ENCODE measurements around the gene DAZAP1.

The DAZAP1 gene

GRCh38 chr19:1373042-1373533, 34.3 kb upstream of the DAZAP1 start:
- H3K27ac ChIP-seq: peak overlapping the region in 1 of 2 donors; percentile 54
- DNase-seq (ENCODE audit: low spot score): no peak
- TF ChIP-seq, protein P1, sequence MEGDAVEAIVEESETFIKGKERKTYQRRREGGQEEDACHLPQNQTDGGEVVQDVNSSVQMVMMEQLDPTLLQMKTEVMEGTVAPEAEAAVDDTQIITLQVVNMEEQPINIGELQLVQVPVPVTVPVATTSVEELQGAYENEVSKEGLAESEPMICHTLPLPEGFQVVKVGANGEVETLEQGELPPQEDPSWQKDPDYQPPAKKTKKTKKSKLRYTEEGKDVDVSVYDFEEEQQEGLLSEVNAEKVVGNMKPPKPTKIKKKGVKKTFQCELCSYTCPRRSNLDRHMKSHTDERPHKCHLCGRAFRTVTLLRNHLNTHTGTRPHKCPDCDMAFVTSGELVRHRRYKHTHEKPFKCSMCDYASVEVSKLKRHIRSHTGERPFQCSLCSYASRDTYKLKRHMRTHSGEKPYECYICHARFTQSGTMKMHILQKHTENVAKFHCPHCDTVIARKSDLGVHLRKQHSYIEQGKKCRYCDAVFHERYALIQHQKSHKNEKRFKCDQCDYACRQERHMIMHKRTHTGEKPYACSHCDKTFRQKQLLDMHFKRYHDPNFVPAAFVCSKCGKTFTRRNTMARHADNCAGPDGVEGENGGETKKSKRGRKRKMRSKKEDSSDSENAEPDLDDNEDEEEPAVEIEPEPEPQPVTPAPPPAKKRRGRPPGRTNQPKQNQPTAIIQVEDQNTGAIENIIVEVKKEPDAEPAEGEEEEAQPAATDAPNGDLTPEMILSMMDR (IDR thresholded peaks at IDR 0.05): no peak

DNA sequence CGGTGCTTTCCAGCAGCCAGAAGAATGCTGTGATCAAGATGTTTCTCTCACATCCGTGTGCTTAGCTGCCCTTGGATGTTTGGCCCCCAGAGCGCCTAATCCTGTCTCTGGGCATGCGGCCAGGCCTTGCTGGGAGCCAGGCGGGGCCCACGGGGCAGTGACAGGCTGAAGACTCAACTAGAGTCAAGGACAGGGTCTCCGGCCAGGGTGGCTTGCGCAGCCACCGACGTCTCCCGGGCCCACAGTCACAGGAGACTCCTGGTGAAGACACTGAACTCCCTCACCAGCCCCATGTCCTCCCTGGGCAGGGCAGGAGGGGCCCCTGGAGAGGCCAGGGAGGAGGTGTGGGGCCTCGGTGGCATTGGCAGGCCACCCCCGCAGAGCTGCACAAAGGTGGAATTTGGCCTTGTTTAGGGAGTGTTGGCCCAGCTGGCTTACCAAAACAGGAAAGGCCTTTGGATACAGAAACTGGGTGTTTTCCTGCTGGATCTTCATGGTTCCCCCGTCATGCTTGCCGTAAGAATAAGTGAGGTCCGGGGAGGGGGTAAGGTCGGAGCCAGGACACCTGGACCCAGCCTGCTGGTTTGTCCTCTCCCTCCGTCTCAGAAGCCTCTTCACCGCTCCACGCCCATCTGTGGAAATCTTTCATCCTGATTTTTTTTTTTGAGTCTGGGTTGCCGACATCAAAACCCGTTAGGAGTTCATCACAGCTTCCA, 33.7 kb upstream of the DAZAP1 start:
- DNase-seq (ENCODE audit: low spot score): no peak
- H3K27ac ChIP-seq: peak overlapping the region in 1 of 2 donors; percentile 54
- TF ChIP-seq, protein P1 (IDR thresholded peaks at IDR 0.05): no peak
- H3K4me3 ChIP-seq: no peak overlapping the region

More at GRCh38 chr19:1373042-1373533, 34.3 kb upstream of the DAZAP1 start:
- H3K4me3 ChIP-seq: no peak overlapping the region

DNA sequence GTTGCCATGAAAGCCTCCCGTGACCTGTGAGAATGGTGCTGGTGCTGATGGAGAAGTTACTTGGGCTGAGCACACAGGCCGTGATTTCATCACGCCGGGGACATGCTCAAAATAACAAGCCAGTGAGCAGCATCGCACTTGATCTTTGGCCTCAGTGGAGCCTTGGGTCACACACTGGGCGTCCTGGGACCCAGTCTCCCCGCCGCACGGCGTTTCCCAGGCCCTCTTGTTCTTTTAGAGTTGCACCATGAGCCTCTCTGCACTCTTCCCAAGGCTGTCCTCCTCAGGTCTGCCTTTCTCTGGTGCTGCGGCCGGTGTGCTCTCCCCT, 33.2 kb upstream of the DAZAP1 start:
- DNase-seq (ENCODE audit: low spot score): no peak
- Histone ChIP-seq H3K27ac (no peak overlapping the region), H3K4me3 (no peak overlapping the region)
- TF ChIP-seq, protein P1 (IDR thresholded peaks at IDR 0.05): no peak

DNA sequence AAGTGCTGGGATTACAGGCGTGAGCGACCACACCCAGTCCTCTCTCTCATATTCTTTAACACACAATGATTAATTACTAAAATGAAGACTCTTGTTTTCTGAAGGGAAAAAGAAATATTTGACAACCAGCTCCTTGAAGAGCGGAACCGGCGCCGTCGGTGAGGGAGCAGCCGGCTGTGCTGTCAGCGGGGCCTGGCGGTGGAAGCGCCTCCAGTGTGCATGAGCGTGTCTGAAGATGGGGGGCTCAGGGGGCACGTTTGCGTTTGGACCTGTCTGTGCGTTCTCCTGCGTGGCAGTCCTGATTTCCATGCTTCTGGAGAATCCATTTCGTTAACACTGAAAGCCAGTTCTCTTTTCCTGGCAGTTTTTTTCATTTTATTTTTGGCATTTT, 31.0 kb upstream of the DAZAP1 start:
- no peak overlapping the region for H3K27ac ChIP-seq
- TF ChIP-seq, protein P1 (IDR thresholded peaks at IDR 0.05): no peak
- no peak overlapping the region for H3K4me3 ChIP-seq
- DNase-seq (ENCODE audit: low spot score): no peak

- TF ChIP-seq, protein P1 (IDR thresholded peaks at IDR 0.05): no peak
- H3K27ac ChIP-seq: no peak overlapping the region
- H3K4me3 ChIP-seq: no peak overlapping the region
- DNase-seq (ENCODE audit: low spot score): no peak
These were observed 30.0 kb upstream of the DAZAP1 start for GRCh38 chr19:1377176-1377964.

DNA sequence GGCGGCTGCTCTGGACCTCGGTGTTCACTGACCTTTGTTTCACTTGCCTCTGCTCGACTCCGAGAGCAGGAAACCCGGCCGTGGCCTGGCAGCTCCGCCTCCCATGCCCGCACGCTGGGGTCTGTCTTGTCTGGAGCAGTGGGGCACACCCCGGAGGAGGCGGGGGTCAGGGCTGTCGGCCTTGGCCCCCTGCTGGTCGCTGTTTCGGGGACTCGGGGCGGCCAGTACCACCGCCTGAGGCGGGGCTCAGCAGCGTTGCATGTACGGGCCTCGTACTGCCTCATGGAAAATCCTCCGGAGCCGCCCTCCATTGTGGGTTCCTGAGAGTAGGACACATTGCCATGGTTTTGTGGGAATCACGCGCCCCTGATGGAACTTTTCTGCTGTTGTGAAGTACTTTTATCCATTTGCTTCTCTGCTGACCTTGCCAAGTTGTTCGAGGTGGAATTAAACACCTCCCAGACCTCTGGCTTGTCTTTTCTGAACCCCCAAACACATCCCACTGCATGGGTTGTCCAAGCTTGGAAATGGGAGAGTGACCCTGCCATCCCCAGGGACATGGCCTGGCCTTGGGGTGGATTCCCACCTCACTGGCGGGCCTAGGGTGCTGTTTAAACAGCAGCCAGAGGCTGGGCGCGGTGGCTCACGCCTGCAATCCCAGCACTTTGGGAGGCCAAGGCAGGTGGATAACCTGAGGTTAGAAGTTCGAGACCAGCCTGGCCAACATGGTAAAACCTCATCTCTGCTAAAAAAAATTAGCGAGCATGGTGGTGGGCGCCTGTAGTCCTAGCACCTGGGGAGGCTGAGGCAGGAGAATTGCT, 29.2 kb upstream of the DAZAP1 start:
- no peak overlapping the region for H3K27ac ChIP-seq

More for the DNA sequence above, 29.2 kb upstream of the DAZAP1 start:
- H3K4me3 ChIP-seq: no peak overlapping the region
- DNase-seq (ENCODE audit: low spot score): no peak
- TF ChIP-seq, protein P1 (IDR thresholded peaks at IDR 0.05): no peak

Measured in coronary artery (tissue), 2 donors.